Endothelial cell (in vitro differentiated cells): ENCODE results near the gene PTGER1. TPM values are rescaled to one million over a fixed set of nuclear protein-coding genes. Genes with fewer than 3 reads are reported as not detected.
"Not testable (repeated sequence)": the region's sequence is repeated elsewhere in the genome, so short reads cannot be mapped to it uniquely, and the experiment has no call there.

ENCODE experiments used
- DNase-seq: peaks from one replicate; pipeline ENCODE4 v3.0.0; 2021; ENCODE audit warnings: low spot score
- H3K27ac Mint-ChIP-seq: one replicate; pipeline ENCODE4 v1.8.0; 2021; ENCODE audit warnings: mixed read lengths, inconsistent platforms; ENCODE audit not compliant: unreplicated experiment
- H3K27me3 Mint-ChIP-seq: one replicate; pipeline ENCODE4 v1.8.0; 2021; ENCODE audit warnings: mild to moderate bottlenecking, moderate library complexity, mixed read lengths, inconsistent platforms; ENCODE audit not compliant: unreplicated experiment
- H3K36me3 Mint-ChIP-seq: one replicate; pipeline ENCODE4 v1.8.0; 2021; ENCODE audit warnings: mild to moderate bottlenecking, low read depth, mixed read lengths, inconsistent platforms; ENCODE audit not compliant: unreplicated experiment
- H3K4me1 Mint-ChIP-seq: one replicate; pipeline ENCODE4 v1.8.0; 2021; ENCODE audit warnings: mild to moderate bottlenecking, mixed read lengths, inconsistent platforms; ENCODE audit not compliant: unreplicated experiment
- H3K4me3 Mint-ChIP-seq: one replicate; pipeline ENCODE4 v1.8.0; 2021; ENCODE audit warnings: mild to moderate bottlenecking, mixed read lengths, inconsistent platforms; ENCODE audit not compliant: unreplicated experiment
- H3K9me3 Mint-ChIP-seq: one replicate; pipeline ENCODE4 v1.8.0; 2021; ENCODE audit warnings: mixed read lengths, inconsistent platforms; ENCODE audit not compliant: unreplicated experiment
- CTCF ChIP-seq: fragments of 200-600 bp; sonication (generic); IDR thresholded peaks from one replicate; pipeline ENCODE4 v1.5.0; 2021; ENCODE audit warnings: antibody characterized with exemption; ENCODE audit not compliant: unreplicated experiment
- total RNA-seq: library from RNA; stranded (reverse); fragmentation: NEBNext Ultra II Directional; extraction: Animal tissue kit (Norgen Biotek cat#: 25700); gene quantifications from one replicate; pipeline ENCODE4 v1.2.1, GENCODE V29; 2021; ENCODE audit not compliant: unreplicated experiment

The PTGER1 gene
- total RNA-seq, 1 donor from 2014 or later = 0.31 TPM

- Mint-ChIP-seq H3K27ac (no peak overlapping the region), H3K36me3 (peaks cover 8% of the 10 kb centered on the region), H3K27me3 (peaks cover 23% of the 10 kb centered on the region), H3K9me3 (no peaks in the 10 kb centered on the region), H3K4me3 (no peak overlapping the region), H3K4me1 (peaks cover 4% of the 10 kb centered on the region)
- TF ChIP-seq CTCF = no peak
- no peak for DNase-seq
Measured at GRCh38 chr19:14470031-14470876, 4.9 kb downstream of the PTGER1 start.

GRCh38 chr19:14467816-14468215, 7.3 kb downstream of the PTGER1 start:
- Mint-ChIP-seq H3K4me3 (no peak overlapping the region), H3K9me3 (no peaks in the 10 kb centered on the region), H3K27ac (peak overlapping the region; percentile 18), H3K36me3 (peaks cover 11% of the 10 kb centered on the region), H3K27me3 (peaks cover 13% of the 10 kb centered on the region), H3K4me1 (peaks cover 1% of the 10 kb centered on the region)
- TF ChIP-seq CTCF = no peak
- no peak for DNase-seq

- no peak for DNase-seq
- no peak for TF ChIP-seq CTCF
- no peaks in the 10 kb centered on the region for H3K9me3 Mint-ChIP-seq
- no peaks in the 10 kb centered on the region for H3K4me1 Mint-ChIP-seq
- H3K27ac Mint-ChIP-seq = no peak overlapping the region
- peaks cover 11% of the 10 kb centered on the region for H3K36me3 Mint-ChIP-seq
- H3K27me3 Mint-ChIP-seq = peaks cover 12% of the 10 kb centered on the region
- no peak overlapping the region for H3K4me3 Mint-ChIP-seq
Measured at GRCh38 chr19:14467391-14467790, 7.8 kb downstream of the PTGER1 start.

GRCh38 chr19:14463747-14464146, 11.4 kb downstream of the PTGER1 start:
- H3K27me3 Mint-ChIP-seq = no peaks in the 10 kb centered on the region
- no peak for DNase-seq
- no peak overlapping the region for H3K27ac Mint-ChIP-seq

GRCh38 chr19:14462401-14462800, 12.8 kb downstream of the PTGER1 start:
- DNase-seq, H3K4me1 Mint-ChIP-seq, H3K9me3 Mint-ChIP-seq, H3K27me3 Mint-ChIP-seq, H3K4me3 Mint-ChIP-seq, H3K27ac Mint-ChIP-seq: not testable (repeated sequence)
- H3K36me3 Mint-ChIP-seq = peaks cover 16% of the 10 kb centered on the region

More at GRCh38 chr19:14463747-14464146, 11.4 kb downstream of the PTGER1 start:
- H3K36me3 Mint-ChIP-seq = peaks cover 17% of the 10 kb centered on the region
- no peaks in the 10 kb centered on the region for H3K4me1 Mint-ChIP-seq
- no peak for TF ChIP-seq CTCF
- H3K9me3 Mint-ChIP-seq = no peaks in the 10 kb centered on the region
- no peak overlapping the region for H3K4me3 Mint-ChIP-seq
